ENCODE results near the gene RBM23.
A peak's percentile ranks its signal among the peaks of the same experiment; 100 is the strongest.

Gene RBM23

GRCh38 chr14:22886500-22887259 is 32.3 kb downstream of the RBM23 start (continued):
- TF ChIP-seq BCL6B (tag by site-specific recombination; IDR thresholded peaks at IDR 0.05) (peak; percentile 60), ZNF514 (tag by site-specific recombination; IDR thresholded peaks at IDR 0.05) (no peak), KLF1 (tag by site-specific recombination; IDR thresholded peaks at IDR 0.05) (peak; percentile 63; the same call in 1 of the 2 replicates), ZNF473 (tag by site-specific recombination; IDR thresholded peaks at IDR 0.05) (no peak), ZNF580 (tag by site-specific recombination; IDR thresholded peaks at IDR 0.05) (no peak), ZNF658 (tag by site-specific recombination; IDR thresholded peaks at IDR 0.05) (no peak), ZNF335 (tag by site-specific recombination; conservative IDR thresholded peaks at IDR 0.05) (peak; percentile 97), ZBTB11 (tag by site-specific recombination; conservative IDR thresholded peaks at IDR 0.05; ENCODE audit: low read depth) (no peak), ZNF2 (tag by site-specific recombination; IDR thresholded peaks at IDR 0.05) (no peak; the same call in 1 of the 2 replicates), ZNF621 (tag by site-specific recombination; IDR thresholded peaks at IDR 0.05) (no peak), TCF7L2 (IDR thresholded peaks at IDR 0.05; ENCODE audit: borderline replicate concordance, low read depth, low read length) (no peak), ZNF488 (tag by site-specific recombination; IDR thresholded peaks at IDR 0.05) (no peak), ZNF155 (tag by site-specific recombination; IDR thresholded peaks at IDR 0.05) (no peak), MEIS1 (CRISPR knock-in tag; IDR thresholded peaks at IDR 0.05; ENCODE audit: borderline replicate concordance) (no peak), TRIM28 (IDR thresholded peaks at IDR 0.05; ENCODE audit: borderline replicate concordance, low read length) (no peak), MYNN (tag by site-specific recombination; IDR thresholded peaks at IDR 0.05; ENCODE audit: borderline replicate concordance) (peak; percentile 99), PRDM1 (tag by site-specific recombination; IDR thresholded peaks at IDR 0.05) (no peak), ZNF664 (tag by site-specific recombination; IDR thresholded peaks at IDR 0.05) (no peak), PBX3 (CRISPR knock-in tag; IDR thresholded peaks at IDR 0.05) (no peak), KLF8 (tag by site-specific recombination; IDR thresholded peaks at IDR 0.05) (no peak), ZSCAN4 (tag by site-specific recombination; IDR thresholded peaks at IDR 0.05) (no peak), ZBTB49 (tag by site-specific recombination; IDR thresholded peaks at IDR 0.05; ENCODE audit: low read depth) (no peak), ZFP41 (tag by site-specific recombination; IDR thresholded peaks at IDR 0.05; ENCODE audit: borderline replicate concordance) (no peak), GFI1B (tag by site-specific recombination; IDR thresholded peaks at IDR 0.05) (no peak), ZSCAN16 (tag by site-specific recombination; IDR thresholded peaks at IDR 0.05) (no peak), ZNF623 (tag by site-specific recombination; IDR thresholded peaks at IDR 0.05) (no peak), ZNF610 (tag by site-specific recombination; IDR thresholded peaks at IDR 0.05; ENCODE audit: borderline replicate concordance) (no peak), OVOL3 (tag by site-specific recombination; IDR thresholded peaks at IDR 0.05) (no peak), ZNF677 (tag by site-specific recombination; IDR thresholded peaks at IDR 0.05) (no peak), ZNF76 (tag by site-specific recombination; IDR thresholded peaks at IDR 0.05; ENCODE audit: borderline replicate concordance, low read depth) (peak; percentile 67; the same call in 1 of the 2 replicates)
